T-cell (primary cell): ENCODE results near the gene DCC. TPM values are rescaled to one million over a fixed set of nuclear protein-coding genes. Genes with fewer than 3 reads are reported as not detected.

Source experiments
- ATAC-seq, 4 experiments: fragments of 200-7000 bp in 3 of 4; fragments of 150-1000 bp in 1 of 4; cut with Tn5 transposase; replicated peaks in 1 of 4; 1 replicate in 3 of 4; 2 replicates in 1 of 4; pipeline ENCODE4 v1.10.0; 2021; ENCODE audit warnings: moderate library complexity in 3 of 4, mild to moderate bottlenecking in 2 of 4, moderate number of reproducible peaks in 1 of 4
- CTCF ChIA-PET, 2 donors: fragments of 300-600 bp; sonication (Branson Sonifier 250); formaldehyde crosslinking; loops; one replicate each; lab custom pipeline; 2022; ENCODE audit warnings: antibody characterized with exemption in 2 of 2; lab: Charles Lee
- POLR2A ChIA-PET, 2 donors: fragments of 300-600 bp; sonication (Branson Sonifier 250); formaldehyde crosslinking; loops; one replicate each; lab custom pipeline; 2022; ENCODE audit warnings: antibody characterized with exemption in 2 of 2; lab: Charles Lee
- DNase-seq, 35 experiments: peaks; one replicate each; pipeline versions ENCODE4 v3.0.0 to v3.0.0-alpha.2; 2013 to 2023
- H3K27ac ChIP-seq: one replicate; pipeline ENCODE4 v1.5.1; 2013; ENCODE audit warnings: low read length
- H3K27me3 ChIP-seq, 2 experiments: replicated peaks in 1 of 2; 1 replicate in 1 of 2; 2 replicates in 1 of 2; pipeline versions ENCODE4 v1.6.1 to v1.7.0; 2013; ENCODE audit warnings: low read length in 1 of 2, mixed read lengths in 1 of 2; ENCODE audit not compliant: control insufficient read depth in 2 of 2, insufficient read depth in 2 of 2; ENCODE audit errors: extremely low read depth in 1 of 2
- H3K36me3 ChIP-seq, 2 donors: 1 replicate in 1 of 2; 2 replicates in 1 of 2; pipeline versions ENCODE4 v1.6.1 to v1.7.0; 2013; ENCODE audit warnings: low read length in 1 of 2; ENCODE audit not compliant: control insufficient read depth in 2 of 2, insufficient read depth in 1 of 2; ENCODE audit errors: extremely low read depth in 1 of 2
- H3K4me1 ChIP-seq, 2 experiments: 1 replicate in 1 of 2; 2 replicates in 1 of 2; pipeline versions ENCODE4 v1.6.1 to v1.7.0; 2013; ENCODE audit warnings: low read length in 2 of 2, mixed read lengths in 1 of 2; ENCODE audit not compliant: insufficient read depth in 2 of 2, control insufficient read depth in 1 of 2; ENCODE audit errors: extremely low read depth in 1 of 2
- H3K4me3 ChIP-seq, 2 donors: 1 replicate in 1 of 2; 2 replicates in 1 of 2; pipeline versions ENCODE4 v1.5.1 to v1.7.0; 2013; ENCODE audit warnings: mild to moderate bottlenecking in 2 of 2, low read length in 1 of 2, moderate library complexity in 1 of 2; ENCODE audit not compliant: control insufficient read depth in 1 of 2; ENCODE audit errors: extremely low read depth in 1 of 2
- H3K9me3 ChIP-seq: 2 replicates; pipeline ENCODE4 v1.7.0; 2013
- H3K27ac Mint-ChIP-seq, 2 donors: one replicate each; pipeline ENCODE4 v1.8.0; 2020 to 2021; ENCODE audit warnings: mild to moderate bottlenecking in 2 of 2, mixed read lengths in 2 of 2
- H3K27me3 Mint-ChIP-seq, 2 donors: one replicate each; pipeline ENCODE4 v1.8.0; 2021 to 2022; ENCODE audit warnings: mixed read lengths in 2 of 2
- H3K36me3 Mint-ChIP-seq: one replicate; pipeline ENCODE4 v1.8.0; 2021; ENCODE audit warnings: mixed read lengths
- H3K4me1 Mint-ChIP-seq, 3 donors: one replicate each; pipeline ENCODE4 v1.8.0; 2020 to 2022; ENCODE audit warnings: mixed read lengths in 3 of 3, mild to moderate bottlenecking in 1 of 3
- H3K4me3 Mint-ChIP-seq, 3 donors: one replicate each; pipeline ENCODE4 v1.8.0; 2020 to 2022; ENCODE audit warnings: mild to moderate bottlenecking in 3 of 3, mixed read lengths in 3 of 3, moderate library complexity in 3 of 3
- H3K9me3 Mint-ChIP-seq, 3 donors: one replicate each; pipeline ENCODE4 v1.8.0; 2020 to 2022; ENCODE audit warnings: mixed read lengths in 3 of 3
- WGBS: methylation state at CpG from one replicate; pipeline ENCODE4 v1.1.5; 2013; ENCODE audit warnings: missing lambda C conversion rate; ENCODE audit not compliant: insufficient coverage; 5-methylcytosine and 5-hydroxymethylcytosine counted together
- total RNA-seq, 35 experiments: library from RNA in 6 of 35; stranded (reverse) in 6 of 35; fragments of 120-200 nt in 1 of 35; gene quantifications; one replicate each; pipeline versions ENCODE4 v1.2.1 to v1.2.4 and lab custom pipeline; 2013 to 2026

DCC gene
- total RNA-seq, 5 donors from 2014 or later (not counting 1 experiment from before 2014, with no cell fraction given) = not detected

DNA sequence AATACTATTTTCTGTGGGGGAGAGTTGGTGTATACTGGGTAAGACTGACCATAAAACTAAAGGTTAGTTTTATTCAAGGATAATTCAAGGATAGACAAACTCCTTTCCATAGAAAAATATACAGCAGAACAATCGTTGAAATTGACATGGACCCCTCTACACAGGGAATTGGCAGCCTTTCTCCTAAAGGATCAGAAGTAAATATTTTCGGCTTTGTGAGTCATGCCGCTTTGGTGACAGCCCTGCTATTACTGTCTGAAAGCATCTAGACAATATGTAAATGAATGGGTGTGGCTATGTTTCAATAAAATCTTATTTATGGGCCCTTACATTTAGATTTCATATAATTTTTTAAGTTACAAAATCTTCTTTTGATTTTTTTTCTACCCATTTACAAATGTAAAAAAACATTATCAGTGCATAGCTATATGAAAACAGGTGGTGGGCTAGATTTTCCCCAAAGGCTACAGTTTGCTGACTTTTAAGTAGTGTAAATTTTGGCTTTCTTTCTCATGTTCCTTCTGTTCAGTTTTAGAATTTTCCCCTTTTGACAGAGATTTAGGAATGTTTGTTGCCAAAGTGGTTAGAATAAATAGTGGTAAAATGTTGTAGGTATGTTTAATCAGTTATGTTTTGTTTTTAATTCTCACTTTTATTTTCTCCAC lies 270.6 kb downstream of the DCC start:
- no peaks in the 10 kb centered on the region for H3K36me3 ChIP-seq

DNA sequence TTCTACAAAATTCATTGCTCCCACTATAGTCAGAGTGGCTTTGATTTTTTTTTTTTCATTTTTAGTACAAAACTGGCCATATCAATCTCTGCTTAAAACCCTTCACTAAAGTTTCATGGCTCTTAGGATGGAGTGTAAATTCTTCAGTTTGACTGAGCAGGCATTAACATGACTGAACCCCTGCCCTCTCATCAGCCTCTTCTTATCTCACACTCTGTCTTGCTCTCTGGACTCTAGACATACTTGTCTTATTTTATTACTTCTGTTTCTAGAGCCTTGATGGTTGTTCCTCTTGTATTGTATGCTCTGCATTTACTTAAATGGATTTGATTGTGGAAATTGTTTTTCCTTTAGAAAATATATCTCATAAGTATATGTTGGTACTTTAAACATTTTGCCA lies 272.4 kb downstream of the DCC start:
- H3K9me3 ChIP-seq = no peaks in the 10 kb centered on the region
- no peaks in the 10 kb centered on the region for H3K36me3 ChIP-seq
- ATAC-seq (no peak), DNase-seq (no peak)
- no peaks in the 10 kb centered on the region for H3K4me1 ChIP-seq
- H3K27me3 ChIP-seq = no peaks in the 10 kb centered on the region
- CTCF ChIA-PET = no interaction called here
- no peaks in the 10 kb centered on the region for H3K36me3 Mint-ChIP-seq
- no peak overlapping the region for H3K27ac ChIP-seq
- H3K27ac Mint-ChIP-seq = no peak overlapping the region
- H3K4me1 Mint-ChIP-seq = no peaks in the 10 kb centered on the region
- no peak overlapping the region for H3K4me3 Mint-ChIP-seq
- peaks cover 0 to 5% (median 0%) of the 10 kb centered on the region in 3 donors for H3K9me3 Mint-ChIP-seq
- H3K4me3 ChIP-seq = no peak overlapping the region
- POLR2A ChIA-PET = no interaction called here
- H3K27me3 Mint-ChIP-seq = no peaks in the 10 kb centered on the region

More for the DNA sequence above, 270.6 kb downstream of the DCC start:
- ATAC-seq = no peak
- H3K9me3 ChIP-seq = no peaks in the 10 kb centered on the region
- CTCF ChIA-PET = no interaction called here
- POLR2A ChIA-PET = no interaction called here
- H3K27ac ChIP-seq = no peak overlapping the region
- no peak for DNase-seq
- Mint-ChIP-seq H3K27ac (no peak overlapping the region), H3K36me3 (no peaks in the 10 kb centered on the region), H3K9me3 (peaks cover 0 to 5% (median 0%) of the 10 kb centered on the region in 3 donors), H3K4me3 (no peak overlapping the region), H3K4me1 (no peaks in the 10 kb centered on the region), H3K27me3 (no peaks in the 10 kb centered on the region)
- H3K4me3 ChIP-seq = no peak overlapping the region
- H3K4me1 ChIP-seq = no peaks in the 10 kb centered on the region
- no peaks in the 10 kb centered on the region for H3K27me3 ChIP-seq
- WGBS = no CpG with 5 or more reads among the region's 3 CpGs

DNA sequence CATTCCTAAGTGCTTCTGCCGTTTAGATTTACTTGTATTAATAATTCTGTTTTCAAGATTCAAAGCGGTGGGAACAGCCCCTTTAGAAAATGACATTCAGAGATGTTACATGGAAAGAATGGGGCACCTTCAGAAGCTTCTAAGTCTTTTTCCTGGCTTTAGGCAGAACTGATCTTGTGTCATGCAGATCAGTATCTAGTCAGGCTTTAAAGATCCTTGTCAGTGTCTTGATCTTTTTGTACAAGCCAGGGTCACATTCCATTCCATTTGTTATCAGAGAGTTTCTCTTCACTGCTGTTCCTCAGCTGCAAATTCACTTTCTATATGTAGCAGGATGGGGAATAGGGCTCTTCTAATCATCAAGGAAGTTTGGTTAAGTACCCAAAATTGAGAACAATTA lies 275.3 kb downstream of the DCC start:
- H3K4me3 Mint-ChIP-seq = no peak overlapping the region
- no peak for ATAC-seq
- no peaks in the 10 kb centered on the region for H3K9me3 ChIP-seq
- H3K4me1 Mint-ChIP-seq = no peaks in the 10 kb centered on the region
- H3K4me1 ChIP-seq = no peaks in the 10 kb centered on the region
- ChIA-PET POLR2A (no interaction called here), CTCF (no interaction called here)
- H3K27ac ChIP-seq = no peak overlapping the region
- WGBS = 82% methylated on average over 2 of the region's 2 CpGs
- H3K36me3 Mint-ChIP-seq = no peaks in the 10 kb centered on the region
- H3K27me3 Mint-ChIP-seq = no peaks in the 10 kb centered on the region
- no peaks in the 10 kb centered on the region for H3K27me3 ChIP-seq
- no peak overlapping the region for H3K4me3 ChIP-seq
- no peak for DNase-seq
- no peaks in the 10 kb centered on the region for H3K9me3 Mint-ChIP-seq
- H3K27ac Mint-ChIP-seq = no peak overlapping the region
- H3K36me3 ChIP-seq = no peaks in the 10 kb centered on the region

- ATAC-seq (no peak), DNase-seq (no peak)
- H3K4me1 ChIP-seq = no peaks in the 10 kb centered on the region
- H3K9me3 Mint-ChIP-seq = no peaks in the 10 kb centered on the region
- H3K4me3 Mint-ChIP-seq = no peak overlapping the region
- H3K36me3 ChIP-seq = no peaks in the 10 kb centered on the region
- no peak overlapping the region for H3K4me3 ChIP-seq
- WGBS = no CpG with 5 or more reads among the region's 3 CpGs
- H3K27me3 Mint-ChIP-seq = no peaks in the 10 kb centered on the region
- no peak overlapping the region for H3K27ac Mint-ChIP-seq
- no peaks in the 10 kb centered on the region for H3K9me3 ChIP-seq
- H3K36me3 Mint-ChIP-seq = no peaks in the 10 kb centered on the region
- no peaks in the 10 kb centered on the region for H3K27me3 ChIP-seq
- H3K27ac ChIP-seq = no peak overlapping the region
- no peaks in the 10 kb centered on the region for H3K4me1 Mint-ChIP-seq
- POLR2A ChIA-PET = no interaction called here
- CTCF ChIA-PET = no interaction called here
Measured at GRCh38 chr18:52615943-52616342, 275.9 kb downstream of the DCC start.

GRCh38 chr18:52617931-52618330 lies 277.9 kb downstream of the DCC start:
- Histone ChIP-seq H3K27me3 (no peaks in the 10 kb centered on the region), H3K9me3 (no peaks in the 10 kb centered on the region), H3K27ac (no peak overlapping the region), H3K4me1 (no peaks in the 10 kb centered on the region), H3K36me3 (no peaks in the 10 kb centered on the region), H3K4me3 (no peak overlapping the region)
- Mint-ChIP-seq H3K4me1 (no peaks in the 10 kb centered on the region), H3K27ac (no peak overlapping the region), H3K27me3 (no peaks in the 10 kb centered on the region), H3K4me3 (no peak overlapping the region), H3K9me3 (peaks cover 0 to 3% (median 2%) of the 10 kb centered on the region in 3 donors), H3K36me3 (no peaks in the 10 kb centered on the region)
- DNase-seq (no peak), ATAC-seq (no peak)
- POLR2A ChIA-PET = no interaction called here
- CTCF ChIA-PET = no interaction called here

- Histone ChIP-seq H3K36me3 (no peaks in the 10 kb centered on the region), H3K4me3 (no peak overlapping the region), H3K27ac (no peak overlapping the region), H3K27me3 (no peaks in the 10 kb centered on the region), H3K9me3 (no peaks in the 10 kb centered on the region), H3K4me1 (no peaks in the 10 kb centered on the region)
- no CpG with 5 or more reads among the region's 3 CpGs for WGBS
- H3K27ac Mint-ChIP-seq = no peak overlapping the region
- no peak for DNase-seq
- no peaks in the 10 kb centered on the region for H3K27me3 Mint-ChIP-seq
- ChIA-PET POLR2A (no interaction called here), CTCF (no interaction called here)
- ATAC-seq = no peak
- peaks cover 0 to 3% (median 2%) of the 10 kb centered on the region in 3 donors for H3K9me3 Mint-ChIP-seq
- no peaks in the 10 kb centered on the region for H3K4me1 Mint-ChIP-seq
- no peaks in the 10 kb centered on the region for H3K36me3 Mint-ChIP-seq
- no peak overlapping the region for H3K4me3 Mint-ChIP-seq
Measured at GRCh38 chr18:52620926-52621439, 281.0 kb downstream of the DCC start.

DNA sequence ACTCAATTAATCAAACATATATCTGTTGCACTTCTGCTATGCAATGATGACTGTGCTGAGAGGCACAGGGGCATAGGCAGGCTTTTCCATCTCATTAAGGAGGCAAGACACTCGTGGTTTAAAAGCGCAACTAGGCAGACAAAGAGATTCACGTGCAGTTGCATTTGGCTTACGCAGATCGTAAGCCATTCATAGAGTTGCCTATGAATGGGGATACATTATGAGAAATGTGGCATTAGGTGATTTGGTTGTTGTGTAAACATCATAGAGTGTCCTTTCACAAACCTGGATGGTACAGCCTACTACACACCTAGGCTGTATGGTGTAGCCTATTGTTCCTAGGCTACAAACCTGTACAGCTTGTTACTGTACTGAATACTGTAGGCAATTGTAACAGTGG lies 284.7 kb downstream of the DCC start:
- ChIA-PET POLR2A (no interaction called here), CTCF (no interaction called here)
- ATAC-seq = no peak
- Mint-ChIP-seq H3K27me3 (no peaks in the 10 kb centered on the region), H3K36me3 (no peaks in the 10 kb centered on the region), H3K27ac (no peak overlapping the region), H3K4me3 (no peak overlapping the region), H3K4me1 (no peaks in the 10 kb centered on the region), H3K9me3 (peaks cover 0 to 3% (median 2%) of the 10 kb centered on the region in 3 donors)
- Histone ChIP-seq H3K27ac (no peak overlapping the region), H3K36me3 (no peaks in the 10 kb centered on the region), H3K4me3 (no peak overlapping the region), H3K9me3 (no peaks in the 10 kb centered on the region), H3K27me3 (no peaks in the 10 kb centered on the region), H3K4me1 (no peaks in the 10 kb centered on the region)
- 79% methylated on average over 2 of the region's 5 CpGs for WGBS
- DNase-seq = no peak
